Measurements from ENCODE around the gene ZMYND15. TPM values are rescaled to one million over a fixed set of nuclear protein-coding genes. Genes with fewer than 3 reads are reported as not detected.

ZMYND15 gene
- total and polyA plus RNA-seq, 2 of the 4 experiments (the other 2 are of a cell fraction) = 0.07 TPM; not detected in 1

- in situ Hi-C loops (cut with MboI; ENCODE audit: low sequenced_read_pairs) = no loop called here
- no peak overlapping the region for H2BK5ac ChIP-seq (ENCODE audit: low read depth, low read length, poor library complexity, severe bottlenecking)
- H3K9me1 ChIP-seq (ENCODE audit: insufficient read depth, low read length) = no peaks in the 10 kb centered on the region
- no peak overlapping the region for H3K9ac ChIP-seq (ENCODE audit: low read depth, low read length)
- TF ChIP-seq BHLHE40 (IDR thresholded peaks at IDR 0.05; ENCODE audit: low read depth, low read length) (no peak), RAD21 (IDR thresholded peaks at IDR 0.05; ENCODE audit: low read length) (no peak), MAZ (IDR thresholded peaks at IDR 0.05; ENCODE audit: borderline replicate concordance, low read depth, low read length) (no peak), POLR2A (IDR thresholded peaks at IDR 0.05; ENCODE audit: low read depth, low read length) (no peak), FOS (IDR thresholded peaks at IDR 0.05; ENCODE audit: low read depth, low read length) (no peak), SMC3 (IDR thresholded peaks at IDR 0.05; ENCODE audit: low read depth, low read length) (no peak)
- TF ChIP-seq, protein P1, sequence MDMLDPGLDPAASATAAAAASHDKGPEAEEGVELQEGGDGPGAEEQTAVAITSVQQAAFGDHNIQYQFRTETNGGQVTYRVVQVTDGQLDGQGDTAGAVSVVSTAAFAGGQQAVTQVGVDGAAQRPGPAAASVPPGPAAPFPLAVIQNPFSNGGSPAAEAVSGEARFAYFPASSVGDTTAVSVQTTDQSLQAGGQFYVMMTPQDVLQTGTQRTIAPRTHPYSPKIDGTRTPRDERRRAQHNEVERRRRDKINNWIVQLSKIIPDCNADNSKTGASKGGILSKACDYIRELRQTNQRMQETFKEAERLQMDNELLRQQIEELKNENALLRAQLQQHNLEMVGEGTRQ (IDR thresholded peaks at IDR 0.05; ENCODE audit: low read depth, low read length) = peak; percentile 25; the same call in 1 of the 2 replicates
- no peak for DNase-seq
- H3K27me3 ChIP-seq (ENCODE audit: control insufficient read depth, insufficient read depth, low read length) = peaks cover 56% of the 10 kb centered on the region
- ChIA-PET CTCF (no interaction called here), POLR2A (ENCODE audit: unreplicated experiment) (no interaction called here)
- no peaks in the 10 kb centered on the region for H3K36me3 ChIP-seq (ENCODE audit: control insufficient read depth, insufficient read depth, low read length)
- no peak overlapping the region for H3K4ac ChIP-seq (ENCODE audit: low read depth, low read length)
- no peaks in the 10 kb centered on the region for H3K79me1 ChIP-seq (ENCODE audit: low read depth in 1 of 2, low read length in 2 of 2)
- H3K14ac ChIP-seq (replicated peaks; ENCODE audit: low read depth, low read length) = no peak overlapping the region
- no peak overlapping the region for H2AK9ac ChIP-seq (replicated peaks; ENCODE audit: low read depth, low read length, poor library complexity)
- no peak overlapping the region for H3K56ac ChIP-seq (ENCODE audit: extremely low read depth, insufficient read depth, low read length)
- no TSS peak for BruUV-seq (replicated peaks)
- peaks cover 7% of the 10 kb centered on the region; the same call in 1 of the 2 replicates for H3K4me1 ChIP-seq (ENCODE audit: control insufficient read depth, insufficient read depth, low read length)
- dilution Hi-C loops (cut with HindIII; ENCODE audit: low sequenced_read_pairs, unreplicated experiment) = no loop called here
- no peak overlapping the region for H2BK20ac ChIP-seq (ENCODE audit: low read depth, low read length)
- ATAC-seq (ENCODE audit: low read depth) = no peak
- no peak overlapping the region for H3K23ac ChIP-seq (ENCODE audit: low read depth, low read length)
- H3K9me3 ChIP-seq (ENCODE audit: control insufficient read depth, insufficient read depth, low read length) = no peaks in the 10 kb centered on the region
- no peak overlapping the region for H2BK15ac ChIP-seq (ENCODE audit: low read depth, low read length)
- H4K8ac ChIP-seq (ENCODE audit: low read depth in 2 of 2, low read length in 2 of 2) = no peak overlapping the region
- intact Hi-C loops (cut with micrococcal nuclease) = no loop called here
- H2AK5ac ChIP-seq (ENCODE audit: low read depth, low read length) = no peak overlapping the region
- no peak overlapping the region for H4K91ac ChIP-seq (ENCODE audit: insufficient read depth, low read depth, low read length)
- no peak overlapping the region for H3K4me3 ChIP-seq (ENCODE audit: insufficient read depth, low read depth, low read length)
- H3K18ac ChIP-seq (ENCODE audit: low read depth, low read length) = no peak overlapping the region
- H3K27ac ChIP-seq (ENCODE audit: insufficient read depth, low read length) = no peak overlapping the region
- H4K20me1 ChIP-seq (ENCODE audit: insufficient read depth, low read length) = no peaks in the 10 kb centered on the region
- H2BK120ac ChIP-seq (ENCODE audit: low read depth, low read length) = no peak overlapping the region
- peak overlapping the region; percentile 70 for H2AFZ ChIP-seq (replicated peaks; ENCODE audit: low read length, poor library complexity)
- H3K4me2 ChIP-seq (ENCODE audit: low read depth, low read length) = no peak overlapping the region
- no peak overlapping the region for H4K5ac ChIP-seq (ENCODE audit: low read depth, low read length)
- WGBS, 2 experiments (ENCODE audit: extremely low coverage in 2 of 2, insufficient read length in 1 of 2) = 60% methylated on average over 1 of the region's 28 CpGs; no CpG with 5 or more reads in 1 of the 2 experiments
Observed at GRCh38 chr17:4782652-4783051, 43.0 kb downstream of the ZMYND15 start.
